Mammary epithelial cell (primary cell): ENCODE results near the gene PHRF1.

ENCODE experiments used
- EZH2 ChIP-seq: IDR thresholded peaks from 2 replicates; pipeline ENCODE4 v1.6.1; 2012; ENCODE audit warnings: low read length, inconsistent platforms, borderline replicate concordance
- TF ChIP-seq, protein P1 (sequence below), 2 donors: IDR thresholded peaks in 1 of 2; conservative IDR thresholded peaks in 1 of 2; 2 replicates each; pipeline ENCODE4 v1.5.1; 2011 to 2012; ENCODE audit warnings: inconsistent platforms in 2 of 2, low read length in 2 of 2, mild to moderate bottlenecking in 2 of 2, control low read depth in 1 of 2, low read depth in 1 of 2; ENCODE audit not compliant: insufficient read depth in 1 of 2; ENCODE audit errors: extremely low read depth in 1 of 2

DNA sequence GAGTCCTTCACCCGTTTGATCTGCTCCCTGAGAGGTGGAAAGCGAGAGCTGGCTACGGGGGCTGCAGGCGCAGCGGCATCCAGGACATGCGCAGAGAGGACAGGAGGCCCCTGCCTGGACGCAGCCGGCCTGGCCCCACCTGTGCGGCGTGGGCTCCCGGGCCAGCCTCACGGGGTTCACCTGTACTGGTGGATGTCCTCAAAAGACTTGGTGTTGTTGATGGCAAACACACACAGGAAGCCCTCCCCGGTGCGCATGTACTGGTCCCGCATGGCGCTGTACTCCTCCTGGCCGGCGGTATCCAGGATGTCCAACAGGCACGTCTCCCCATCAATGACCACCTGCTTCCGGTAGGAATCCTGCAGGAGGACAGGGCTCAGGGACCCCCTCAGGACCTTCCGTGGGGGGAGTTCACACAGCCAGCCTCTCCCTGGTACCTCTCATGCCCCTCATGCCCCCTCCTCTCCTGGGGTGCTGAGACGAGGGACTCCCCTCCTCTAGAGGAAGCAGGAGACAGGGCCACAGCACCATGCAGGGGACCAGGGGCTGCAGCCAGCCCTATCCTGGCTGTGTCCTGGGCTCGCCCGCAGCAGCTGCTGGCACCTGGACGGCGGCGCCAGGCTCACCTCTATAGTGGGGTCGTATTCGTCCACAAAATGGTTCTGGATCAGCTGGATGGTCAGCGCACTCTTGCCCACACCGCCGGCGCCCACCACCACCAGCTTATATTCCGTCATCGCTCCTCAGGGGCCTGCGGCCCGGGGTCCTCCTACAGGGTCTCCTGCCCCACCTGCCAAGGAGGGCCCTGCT is 42.5 kb upstream of the PHRF1 start:
- TF ChIP-seq, protein P1, sequence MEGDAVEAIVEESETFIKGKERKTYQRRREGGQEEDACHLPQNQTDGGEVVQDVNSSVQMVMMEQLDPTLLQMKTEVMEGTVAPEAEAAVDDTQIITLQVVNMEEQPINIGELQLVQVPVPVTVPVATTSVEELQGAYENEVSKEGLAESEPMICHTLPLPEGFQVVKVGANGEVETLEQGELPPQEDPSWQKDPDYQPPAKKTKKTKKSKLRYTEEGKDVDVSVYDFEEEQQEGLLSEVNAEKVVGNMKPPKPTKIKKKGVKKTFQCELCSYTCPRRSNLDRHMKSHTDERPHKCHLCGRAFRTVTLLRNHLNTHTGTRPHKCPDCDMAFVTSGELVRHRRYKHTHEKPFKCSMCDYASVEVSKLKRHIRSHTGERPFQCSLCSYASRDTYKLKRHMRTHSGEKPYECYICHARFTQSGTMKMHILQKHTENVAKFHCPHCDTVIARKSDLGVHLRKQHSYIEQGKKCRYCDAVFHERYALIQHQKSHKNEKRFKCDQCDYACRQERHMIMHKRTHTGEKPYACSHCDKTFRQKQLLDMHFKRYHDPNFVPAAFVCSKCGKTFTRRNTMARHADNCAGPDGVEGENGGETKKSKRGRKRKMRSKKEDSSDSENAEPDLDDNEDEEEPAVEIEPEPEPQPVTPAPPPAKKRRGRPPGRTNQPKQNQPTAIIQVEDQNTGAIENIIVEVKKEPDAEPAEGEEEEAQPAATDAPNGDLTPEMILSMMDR (conservative IDR thresholded peaks at IDR 0.05 in 1 of 2, IDR thresholded peaks at IDR 0.05 in 1 of 2; ENCODE audit: extremely low read depth in 1 of 2, insufficient read depth in 1 of 2, low read depth in 1 of 2, low read length in 2 of 2): no peak
- TF ChIP-seq EZH2: no peak
